BLaER1 treated with 17β-estradiol and CSF1 and Interleukin-3, amounts not matched to agents 10 nM and 100 nM (cell line): ENCODE measurements around the gene ZFYVE9.

Experiments used
- H3K27ac ChIP-seq, 11 experiments: shearing (Covaris generic); formaldehyde crosslinking; 2 replicates each; pipeline ENCODE4 v1.8.1; 2022
- H3K27me3 ChIP-seq, 11 experiments: shearing (Covaris generic); formaldehyde crosslinking; 2 replicates each; pipeline ENCODE4 v1.8.1; 2022
- H3K36me3 ChIP-seq, 11 experiments: shearing (Covaris generic); formaldehyde crosslinking; 2 replicates each; pipeline ENCODE4 v1.8.1; 2022
- H3K4me1 ChIP-seq, 10 experiments: shearing (Covaris generic); formaldehyde crosslinking; 2 replicates each; pipeline ENCODE4 v1.8.1; 2022
- H3K4me2 ChIP-seq, 11 experiments: shearing (Covaris generic); formaldehyde crosslinking; 2 replicates each; pipeline ENCODE4 v1.8.1; 2022
- H3K4me3 ChIP-seq, 10 experiments: shearing (Covaris generic); formaldehyde crosslinking; 2 replicates each; pipeline ENCODE4 v1.8.1; 2022
- H3K9ac ChIP-seq, 11 experiments: shearing (Covaris generic); formaldehyde crosslinking; 2 replicates each; pipeline ENCODE4 v1.8.1; 2022
- H3K9me3 ChIP-seq, 11 experiments: shearing (Covaris generic); formaldehyde crosslinking; replicated peaks in 1 of 11; 2 replicates each; pipeline ENCODE4 v1.8.1; 2022
- H4K20me1 ChIP-seq, 11 experiments: shearing (Covaris generic); formaldehyde crosslinking; 2 replicates each; pipeline ENCODE4 v1.8.1; 2022
- Cebpa-rat ChIP-seq, 11 experiments: shearing (Covaris generic); IDR thresholded peaks; 2 replicates each; pipeline ENCODE4 v1.8.1; 2022

The ZFYVE9 gene

GRCh38 chr1:52238474-52238873 is 96.6 kb downstream of the ZFYVE9 start:
- H3K9me3 ChIP-seq: peaks cover 0 to 10% (median 0%) of the 10 kb centered on the region in 11 experiments; a peak in 3 of 22 replicates
- H3K4me1 ChIP-seq: peaks cover 16 to 51% (median 38%) of the 10 kb centered on the region in 10 experiments
- H3K4me3 ChIP-seq: no peak overlapping the region
- peaks cover 0 to 93% (median 0%) of the 10 kb centered on the region in 11 experiments; a peak in 7 of 22 replicates for H3K27me3 ChIP-seq
- peak overlapping the region in 1 of 11 experiments; percentile 17; a peak in 1 of 22 replicates for H3K27ac ChIP-seq
- peak overlapping the region in 8 of 11 experiments; percentile 48 to 77 (median 66); a peak in 12 of 22 replicates for H3K4me2 ChIP-seq
- TF ChIP-seq Cebpa-rat (IDR thresholded peaks at IDR 0.05): no peak
- H4K20me1 ChIP-seq: peaks cover 0 to 95% (median 12%) of the 10 kb centered on the region in 11 experiments; a peak in 12 of 22 replicates
- peaks cover 0 to 31% (median 18%) of the 10 kb centered on the region in 11 experiments; a peak in 16 of 22 replicates for H3K36me3 ChIP-seq
- H3K9ac ChIP-seq: no peak overlapping the region

GRCh38 chr1:52238887-52239707 is 97.2 kb downstream of the ZFYVE9 start:
- Histone ChIP-seq H4K20me1 (peaks cover 0 to 95% (median 12%) of the 10 kb centered on the region in 11 experiments; a peak in 12 of 22 replicates), H3K27ac (peak overlapping the region in 4 of 11 experiments; percentile 5 to 46 (median 20); a peak in 2 of 22 replicates), H3K4me3 (no peak overlapping the region), H3K4me1 (peaks cover 16 to 47% (median 38%) of the 10 kb centered on the region in 10 experiments), H3K9me3 (peaks cover 0 to 12% (median 0%) of the 10 kb centered on the region in 11 experiments; a peak in 3 of 22 replicates), H3K36me3 (peaks cover 0 to 29% (median 18%) of the 10 kb centered on the region in 11 experiments; a peak in 16 of 22 replicates), H3K9ac (no peak overlapping the region), H3K27me3 (peaks cover 0 to 93% (median 0%) of the 10 kb centered on the region in 11 experiments; a peak in 7 of 22 replicates), H3K4me2 (peak overlapping the region; percentile 6 to 77 (median 65); a peak in 21 of 22 replicates)
- TF ChIP-seq Cebpa-rat (IDR thresholded peaks at IDR 0.05): no peak

- H3K27me3 ChIP-seq: peaks cover 0 to 93% (median 0%) of the 10 kb centered on the region in 11 experiments; a peak in 7 of 22 replicates
Observed at GRCh38 chr1:52239708-52240001, 97.8 kb downstream of the ZFYVE9 start.

GRCh38 chr1:52240592-52241210 is 98.8 kb downstream of the ZFYVE9 start:
- Histone ChIP-seq H3K9me3 (peaks cover 0 to 12% (median 0%) of the 10 kb centered on the region in 11 experiments; a peak in 3 of 22 replicates), H4K20me1 (peaks cover 0 to 97% (median 12%) of the 10 kb centered on the region in 11 experiments; a peak in 12 of 22 replicates), H3K27ac (peak overlapping the region in 1 of 11 experiments; percentile 5; a peak in 3 of 22 replicates), H3K36me3 (peaks cover 0 to 26% (median 16%) of the 10 kb centered on the region in 11 experiments; a peak in 14 of 22 replicates), H3K4me2 (peak overlapping the region in 10 of 11 experiments; percentile 18 to 80 (median 52); a peak in 17 of 22 replicates), H3K9ac (no peak overlapping the region), H3K4me1 (peaks cover 16 to 47% (median 39%) of the 10 kb centered on the region in 10 experiments), H3K4me3 (no peak overlapping the region), H3K27me3 (peaks cover 0 to 93% (median 0%) of the 10 kb centered on the region in 11 experiments; a peak in 7 of 22 replicates)
- no peak for TF ChIP-seq Cebpa-rat (IDR thresholded peaks at IDR 0.05)

More at GRCh38 chr1:52239708-52240001, 97.8 kb downstream of the ZFYVE9 start:
- Histone ChIP-seq H3K4me1 (peaks cover 16 to 47% (median 38%) of the 10 kb centered on the region in 10 experiments), H3K36me3 (peaks cover 0 to 26% (median 16%) of the 10 kb centered on the region in 11 experiments; a peak in 14 of 22 replicates), H3K4me3 (no peak overlapping the region), H3K9ac (no peak overlapping the region), H3K9me3 (peaks cover 0 to 12% (median 0%) of the 10 kb centered on the region in 11 experiments; a peak in 3 of 22 replicates), H3K27ac (peak overlapping the region in 1 of 11 experiments; percentile 46; a peak in 1 of 22 replicates), H3K4me2 (peak overlapping the region in 10 of 11 experiments; percentile 33 to 80 (median 66); a peak in 18 of 22 replicates), H4K20me1 (peaks cover 0 to 95% (median 12%) of the 10 kb centered on the region in 11 experiments; a peak in 12 of 22 replicates)
- no peak for TF ChIP-seq Cebpa-rat (IDR thresholded peaks at IDR 0.05)

- no peak overlapping the region for H3K4me2 ChIP-seq
- H3K9ac ChIP-seq: no peak overlapping the region
- no peak overlapping the region for H3K27ac ChIP-seq
- peaks cover 16 to 31% (median 29%) of the 10 kb centered on the region in 10 experiments for H3K4me1 ChIP-seq
- peaks cover 0 to 26% (median 17%) of the 10 kb centered on the region in 11 experiments; a peak in 14 of 22 replicates for H3K36me3 ChIP-seq
- H4K20me1 ChIP-seq: peaks cover 0 to 75% (median 12%) of the 10 kb centered on the region in 11 experiments; a peak in 12 of 22 replicates
- peaks cover 0 to 93% (median 0%) of the 10 kb centered on the region in 11 experiments; a peak in 7 of 22 replicates for H3K27me3 ChIP-seq
- H3K4me3 ChIP-seq: no peak overlapping the region
- peaks cover 0 to 17% (median 11%) of the 10 kb centered on the region in 11 experiments; a peak in 16 of 22 replicates for H3K9me3 ChIP-seq
- TF ChIP-seq Cebpa-rat (IDR thresholded peaks at IDR 0.05): no peak
Observed at GRCh38 chr1:52243221-52243987, 101.5 kb downstream of the ZFYVE9 start.

- Histone ChIP-seq H3K9ac (no peak overlapping the region), H3K36me3 (peaks cover 5 to 27% (median 19%) of the 10 kb centered on the region in 11 experiments; a peak in 17 of 22 replicates), H3K9me3 (peaks cover 0 to 31% (median 21%) of the 10 kb centered on the region in 11 experiments; a peak in 17 of 22 replicates), H3K27me3 (peaks cover 0 to 88% (median 0%) of the 10 kb centered on the region in 11 experiments; a peak in 6 of 22 replicates), H3K27ac (no peak overlapping the region), H3K4me1 (peaks cover 0 to 5% (median 0%) of the 10 kb centered on the region in 10 experiments; a peak in 3 of 20 replicates), H3K4me2 (no peak overlapping the region), H3K4me3 (no peak overlapping the region), H4K20me1 (peaks cover 0 to 53% (median 5%) of the 10 kb centered on the region in 11 experiments; a peak in 7 of 22 replicates)
- TF ChIP-seq Cebpa-rat (IDR thresholded peaks at IDR 0.05): no peak
Observed at GRCh38 chr1:52249831-52250230, 107.9 kb downstream of the ZFYVE9 start.

- Histone ChIP-seq H4K20me1 (peaks cover 0 to 41% (median 0%) of the 10 kb centered on the region in 11 experiments; a peak in 6 of 22 replicates), H3K27ac (no peak overlapping the region), H3K36me3 (peaks cover 5 to 20% (median 13%) of the 10 kb centered on the region in 11 experiments; a peak in 14 of 22 replicates), H3K9me3 (peaks cover 0 to 26% (median 14%) of the 10 kb centered on the region in 11 experiments; a peak in 17 of 22 replicates), H3K4me2 (no peak overlapping the region), H3K9ac (no peak overlapping the region), H3K4me1 (no peaks in the 10 kb centered on the region), H3K27me3 (peaks cover 0 to 56% (median 0%) of the 10 kb centered on the region in 11 experiments; a peak in 5 of 22 replicates), H3K4me3 (no peak overlapping the region)
- no peak for TF ChIP-seq Cebpa-rat (IDR thresholded peaks at IDR 0.05)
Observed at GRCh38 chr1:52253421-52253820, 111.5 kb downstream of the ZFYVE9 start.
